Stimulated activated naive B cell treated with anti-CD40 and anti-IgM and Interleukin-4, amounts not matched to agents 10 μg/mL and 1 μg/mL and 100 μg/mL, for 72 hours (primary cell): ENCODE measurements around the gene HS6ST3.
"Not testable (repeated sequence)": the region's sequence is repeated elsewhere in the genome, so short reads cannot be mapped to it uniquely, and the experiment has no call there.

Source experiments
- ATAC-seq, 2 donors: fragments of 150-1000 bp; cut with Tn5 transposase; replicated peaks; 2 replicates each; pipeline ENCODE4 v1.10.0; 2021; ENCODE audit warnings: moderate library complexity in 1 of 2
- DNase-seq: peaks from one replicate; pipeline ENCODE4 v3.0.0; 2021
- H3K27ac Mint-ChIP-seq: one replicate; pipeline ENCODE4 v1.8.0; 2022; ENCODE audit warnings: mild to moderate bottlenecking, mixed read lengths
- H3K27me3 Mint-ChIP-seq, 2 donors: one replicate each; pipeline ENCODE4 v1.8.0; 2022; ENCODE audit warnings: mixed read lengths in 2 of 2
- H3K36me3 Mint-ChIP-seq, 2 donors: one replicate each; pipeline ENCODE4 v1.8.0; 2022; ENCODE audit warnings: mixed read lengths in 2 of 2, mild to moderate bottlenecking in 1 of 2
- H3K4me1 Mint-ChIP-seq, 2 donors: one replicate each; pipeline ENCODE4 v1.8.0; 2022; ENCODE audit warnings: mixed read lengths in 2 of 2, mild to moderate bottlenecking in 1 of 2
- H3K4me3 Mint-ChIP-seq, 2 donors: one replicate each; pipeline ENCODE4 v1.8.0; 2022; ENCODE audit warnings: mild to moderate bottlenecking in 2 of 2, mixed read lengths in 2 of 2, moderate library complexity in 1 of 2
- H3K9me3 Mint-ChIP-seq, 2 donors: one replicate each; pipeline ENCODE4 v1.8.0; 2022; ENCODE audit warnings: mixed read lengths in 2 of 2, mild to moderate bottlenecking in 1 of 2

The HS6ST3 gene

DNA sequence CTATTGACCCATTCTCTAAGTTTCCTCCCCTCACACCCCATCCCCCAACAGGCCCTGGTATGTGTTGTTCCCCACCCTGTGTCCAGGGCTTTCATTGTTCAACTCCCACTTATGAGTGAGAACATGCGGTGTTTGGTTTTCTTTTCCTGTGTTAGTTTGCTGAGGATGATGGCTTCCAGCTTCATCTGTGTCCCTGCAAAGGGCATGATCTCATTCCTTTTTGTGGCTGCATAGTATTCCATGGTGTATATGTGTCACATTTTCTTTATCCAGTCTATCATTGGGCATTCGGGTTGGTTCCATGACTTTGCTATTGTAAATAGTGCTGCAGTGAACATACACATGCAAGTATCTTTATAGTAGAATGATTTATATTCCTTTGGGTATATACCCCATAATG lies 25.5 kb downstream of the HS6ST3 start:
- not testable (repeated sequence) for ATAC-seq, DNase-seq, H3K4me1 Mint-ChIP-seq, H3K9me3 Mint-ChIP-seq, H3K36me3 Mint-ChIP-seq, H3K4me3 Mint-ChIP-seq, H3K27me3 Mint-ChIP-seq, H3K27ac Mint-ChIP-seq

DNA sequence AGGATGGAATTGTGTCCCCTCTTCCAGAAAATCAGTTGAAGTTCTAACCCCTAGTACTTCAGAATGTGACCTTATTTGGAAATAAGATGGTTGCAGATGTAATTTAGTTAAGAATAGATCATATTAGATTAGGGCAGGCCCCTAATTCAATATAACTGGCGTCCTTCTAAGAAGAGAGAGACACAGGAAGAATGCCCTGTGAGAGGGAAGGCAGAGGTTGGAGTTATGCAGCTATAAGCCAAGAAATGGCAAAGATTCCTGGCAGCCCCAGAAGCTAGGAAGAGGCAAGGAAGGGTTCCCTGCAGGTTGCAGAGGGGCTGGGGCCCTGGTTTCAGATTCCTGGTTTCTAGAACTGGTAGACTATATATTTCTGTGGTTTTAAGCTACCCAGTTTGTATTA lies 30.0 kb downstream of the HS6ST3 start:
- peaks cover 0 to 2% of the 10 kb centered on the region in 2 donors for H3K36me3 Mint-ChIP-seq
- H3K4me3 Mint-ChIP-seq = no peak overlapping the region
- no peaks in the 10 kb centered on the region for H3K4me1 Mint-ChIP-seq
- H3K27me3 Mint-ChIP-seq = no peaks in the 10 kb centered on the region
- H3K9me3 Mint-ChIP-seq = no peaks in the 10 kb centered on the region
- H3K27ac Mint-ChIP-seq = no peak overlapping the region
- DNase-seq (no peak), ATAC-seq (no peak)

- no peaks in the 10 kb centered on the region for H3K4me1 Mint-ChIP-seq
- DNase-seq = no peak
- H3K27me3 Mint-ChIP-seq = no peaks in the 10 kb centered on the region
- no peak for ATAC-seq
- no peak overlapping the region for H3K4me3 Mint-ChIP-seq
- H3K9me3 Mint-ChIP-seq = peaks cover 2 to 7% of the 10 kb centered on the region in 2 donors
- H3K27ac Mint-ChIP-seq = no peak overlapping the region
- H3K36me3 Mint-ChIP-seq = no peaks in the 10 kb centered on the region
These were observed 41.0 kb downstream of the HS6ST3 start for GRCh38 chr13:96130818-96131340.

DNA sequence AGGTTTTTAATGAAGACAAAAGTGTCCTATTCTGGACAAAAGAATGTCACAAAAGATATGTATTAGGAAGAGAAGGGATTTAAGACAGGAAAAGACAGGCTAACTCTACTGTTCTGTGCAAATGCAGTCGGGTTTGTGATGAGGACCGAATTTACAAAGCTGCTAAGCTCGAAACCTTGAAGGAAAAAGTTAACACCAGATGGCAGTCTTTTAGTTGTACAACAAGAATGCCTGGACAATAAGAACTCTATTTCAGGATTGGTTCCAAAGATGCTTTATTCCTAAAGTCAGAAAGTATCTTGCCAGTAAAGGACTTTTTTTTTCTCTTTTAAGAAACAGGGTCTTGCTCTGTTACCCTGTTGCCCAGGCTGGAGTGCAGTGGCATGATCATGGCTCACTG lies 51.1 kb downstream of the HS6ST3 start:
- ATAC-seq = no peak

DNA sequence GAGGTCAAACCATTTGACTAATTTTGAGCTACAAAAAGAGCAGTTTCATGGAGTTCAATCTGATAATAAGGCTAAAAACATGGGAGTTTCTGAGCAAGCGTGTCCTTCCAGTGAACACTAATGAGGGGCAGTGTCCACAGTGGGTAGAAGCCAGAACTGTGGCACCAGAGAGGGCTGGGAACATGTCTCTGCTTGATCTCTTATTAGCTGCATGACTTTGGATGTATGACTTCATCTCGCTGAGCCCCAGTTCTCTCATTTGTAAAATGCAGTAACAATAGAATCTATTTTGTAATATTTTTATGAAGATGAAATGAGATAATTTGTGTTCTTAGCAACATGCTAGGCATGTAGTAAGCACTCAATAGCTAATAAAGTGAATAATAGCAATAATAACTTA lies 69.8 kb downstream of the HS6ST3 start:
- no peaks in the 10 kb centered on the region for H3K36me3 Mint-ChIP-seq

More for the DNA sequence above, 51.1 kb downstream of the HS6ST3 start:
- DNase-seq = no peak
- H3K27me3 Mint-ChIP-seq = no peaks in the 10 kb centered on the region
- no peaks in the 10 kb centered on the region for H3K36me3 Mint-ChIP-seq
- peaks cover 0 to 1% of the 10 kb centered on the region in 2 donors for H3K9me3 Mint-ChIP-seq
- H3K4me3 Mint-ChIP-seq = no peak overlapping the region
- no peak overlapping the region for H3K27ac Mint-ChIP-seq
- H3K4me1 Mint-ChIP-seq = no peaks in the 10 kb centered on the region

DNA sequence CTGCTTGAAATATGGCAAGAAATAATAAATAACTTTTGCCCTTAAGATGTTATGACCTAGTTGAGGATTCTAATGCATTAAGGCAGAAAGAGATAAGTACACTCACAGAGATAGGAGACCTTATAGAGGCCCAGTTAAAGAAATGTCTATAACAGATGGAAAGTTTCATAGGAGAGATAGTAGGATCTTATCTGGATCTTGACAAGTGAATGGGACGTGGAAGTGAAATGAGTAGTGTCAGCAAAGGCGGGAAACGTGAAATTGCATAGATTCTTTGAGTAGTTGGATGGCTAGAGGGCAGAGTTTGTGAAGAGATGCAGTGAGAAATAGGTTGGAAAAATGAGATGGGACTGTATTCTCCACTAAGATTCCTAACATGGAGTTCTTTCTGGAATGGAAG lies 71.2 kb downstream of the HS6ST3 start:
- H3K36me3 Mint-ChIP-seq = no peaks in the 10 kb centered on the region
- no peaks in the 10 kb centered on the region for H3K27me3 Mint-ChIP-seq
- H3K4me1 Mint-ChIP-seq = no peaks in the 10 kb centered on the region
- ATAC-seq (no peak), DNase-seq (no peak)
- H3K4me3 Mint-ChIP-seq = no peak overlapping the region
- H3K9me3 Mint-ChIP-seq = peaks cover 0 to 4% of the 10 kb centered on the region in 2 donors
- no peak overlapping the region for H3K27ac Mint-ChIP-seq

More for the DNA sequence above, 69.8 kb downstream of the HS6ST3 start:
- no peak for ATAC-seq
- Mint-ChIP-seq H3K9me3 (peaks cover 0 to 4% of the 10 kb centered on the region in 2 donors), H3K27me3 (no peaks in the 10 kb centered on the region), H3K4me1 (no peaks in the 10 kb centered on the region), H3K4me3 (no peak overlapping the region), H3K27ac (no peak overlapping the region)
- no peak for DNase-seq

- Mint-ChIP-seq H3K4me3 (no peak overlapping the region), H3K4me1 (no peaks in the 10 kb centered on the region), H3K36me3 (no peaks in the 10 kb centered on the region), H3K27me3 (no peaks in the 10 kb centered on the region), H3K9me3 (no peaks in the 10 kb centered on the region), H3K27ac (no peak overlapping the region)
- ATAC-seq (no peak), DNase-seq (no peak)
These were observed 75.9 kb downstream of the HS6ST3 start for GRCh38 chr13:96165840-96166239.

GRCh38 chr13:96172066-96172465 lies 82.2 kb downstream of the HS6ST3 start:
- no peak overlapping the region for H3K27ac Mint-ChIP-seq
- H3K4me1 Mint-ChIP-seq = no peaks in the 10 kb centered on the region
- no peak for DNase-seq
- no peaks in the 10 kb centered on the region for H3K36me3 Mint-ChIP-seq
- no peaks in the 10 kb centered on the region for H3K27me3 Mint-ChIP-seq
- no peaks in the 10 kb centered on the region for H3K9me3 Mint-ChIP-seq
- no peak overlapping the region for H3K4me3 Mint-ChIP-seq
- no peak for ATAC-seq

GRCh38 chr13:96178759-96179158 lies 88.9 kb downstream of the HS6ST3 start:
- DNase-seq = no peak
- peaks cover 0 to 4% of the 10 kb centered on the region in 2 donors for H3K9me3 Mint-ChIP-seq
- H3K27ac Mint-ChIP-seq = no peak overlapping the region
- H3K4me3 Mint-ChIP-seq = no peak overlapping the region
- no peaks in the 10 kb centered on the region for H3K36me3 Mint-ChIP-seq
- no peaks in the 10 kb centered on the region for H3K4me1 Mint-ChIP-seq
- no peak for ATAC-seq
- no peaks in the 10 kb centered on the region for H3K27me3 Mint-ChIP-seq

DNA sequence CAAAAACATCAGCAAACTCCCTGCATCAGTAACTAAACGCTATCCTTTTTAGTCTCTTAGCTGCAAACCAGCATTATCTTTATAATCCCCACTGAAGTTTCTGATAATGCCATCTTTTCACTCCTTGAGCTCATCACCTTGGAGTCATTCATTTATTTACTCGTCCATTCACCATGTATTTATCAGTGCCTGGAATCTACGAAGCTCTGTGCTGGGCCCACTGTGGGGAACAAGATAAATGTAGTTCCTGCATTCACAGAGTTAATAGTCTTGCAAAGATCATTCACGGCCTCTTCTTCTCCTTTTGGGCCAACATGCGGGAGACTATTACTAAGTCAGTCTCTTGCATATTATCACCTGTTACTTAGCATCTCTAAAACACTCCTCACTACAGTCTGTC lies 89.4 kb downstream of the HS6ST3 start:
- Mint-ChIP-seq H3K27ac (no peak overlapping the region), H3K4me3 (no peak overlapping the region)

DNA sequence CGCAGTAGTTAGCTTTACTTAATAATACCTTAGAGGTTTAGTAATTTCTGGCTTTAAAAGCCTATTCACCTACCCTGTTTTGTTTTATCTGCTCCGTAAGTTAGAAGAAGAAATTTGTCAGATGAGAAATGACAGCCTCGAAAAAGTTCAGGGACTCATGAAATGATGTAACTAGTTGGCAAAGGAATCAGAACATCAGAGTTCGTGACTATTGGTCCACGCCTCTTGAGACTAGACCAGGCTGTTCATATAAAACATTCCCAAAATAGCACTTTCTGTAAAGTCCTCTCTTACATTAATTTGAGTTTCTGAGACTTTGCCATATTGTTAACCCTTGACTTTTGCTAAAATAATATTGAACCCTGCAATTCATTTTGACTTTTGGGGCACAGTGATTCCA lies 92.0 kb downstream of the HS6ST3 start:
- no peak for DNase-seq
- Mint-ChIP-seq H3K36me3 (no peaks in the 10 kb centered on the region), H3K4me3 (no peak overlapping the region), H3K27ac (no peak overlapping the region), H3K9me3 (peaks cover 4% of the 10 kb centered on the region in 2 donors), H3K4me1 (no peaks in the 10 kb centered on the region), H3K27me3 (no peaks in the 10 kb centered on the region)
- ATAC-seq = no peak

More for the DNA sequence above, 89.4 kb downstream of the HS6ST3 start:
- ATAC-seq (no peak), DNase-seq (no peak)
- Mint-ChIP-seq H3K36me3 (no peaks in the 10 kb centered on the region), H3K4me1 (no peaks in the 10 kb centered on the region), H3K27me3 (no peaks in the 10 kb centered on the region), H3K9me3 (peaks cover under 1 to 4% of the 10 kb centered on the region in 2 donors)

GRCh38 chr13:96185818-96186217 lies 95.9 kb downstream of the HS6ST3 start:
- H3K4me1 Mint-ChIP-seq = no peaks in the 10 kb centered on the region
- no peak for DNase-seq
- H3K9me3 Mint-ChIP-seq = peaks cover 3 to 4% of the 10 kb centered on the region in 2 donors
- no peak overlapping the region for H3K4me3 Mint-ChIP-seq
- ATAC-seq = no peak
- no peaks in the 10 kb centered on the region for H3K36me3 Mint-ChIP-seq
- no peaks in the 10 kb centered on the region for H3K27me3 Mint-ChIP-seq
- H3K27ac Mint-ChIP-seq = no peak overlapping the region

- Mint-ChIP-seq H3K27me3 (no peaks in the 10 kb centered on the region), H3K36me3 (no peaks in the 10 kb centered on the region), H3K4me3 (no peak overlapping the region), H3K4me1 (no peaks in the 10 kb centered on the region), H3K9me3 (peaks cover 0 to 3% of the 10 kb centered on the region in 2 donors), H3K27ac (no peak overlapping the region)
- DNase-seq (no peak), ATAC-seq (no peak)
These were observed 101.5 kb downstream of the HS6ST3 start for GRCh38 chr13:96191367-96191766.

- Mint-ChIP-seq H3K27me3 (no peaks in the 10 kb centered on the region), H3K4me3 (no peak overlapping the region), H3K36me3 (no peaks in the 10 kb centered on the region), H3K27ac (no peak overlapping the region), H3K9me3 (peaks cover 3% of the 10 kb centered on the region in 2 donors), H3K4me1 (no peaks in the 10 kb centered on the region)
- ATAC-seq (no peak), DNase-seq (no peak)
These were observed 103.9 kb downstream of the HS6ST3 start for GRCh38 chr13:96193728-96194310.

GRCh38 chr13:96198038-96198437 lies 108.1 kb downstream of the HS6ST3 start:
- H3K4me1 Mint-ChIP-seq = no peaks in the 10 kb centered on the region
- no peak for ATAC-seq

More at GRCh38 chr13:96198038-96198437, 108.1 kb downstream of the HS6ST3 start:
- no peak overlapping the region for H3K4me3 Mint-ChIP-seq
- no peaks in the 10 kb centered on the region for H3K36me3 Mint-ChIP-seq
- H3K9me3 Mint-ChIP-seq = peaks cover 0 to 8% of the 10 kb centered on the region in 2 donors
- H3K27ac Mint-ChIP-seq = no peak overlapping the region
- no peak for DNase-seq
- H3K27me3 Mint-ChIP-seq = peaks cover 0 to 4% of the 10 kb centered on the region in 2 donors
